Fibroblast of skin of left biceps (primary cell): ENCODE data around the gene NME1.

Experiments
- DNase-seq, 2 experiments: peaks; one replicate each; pipeline ENCODE4 v3.0.0-alpha.2; 2013; ENCODE audit warnings: low read depth in 2 of 2

Gene NME1

DNA sequence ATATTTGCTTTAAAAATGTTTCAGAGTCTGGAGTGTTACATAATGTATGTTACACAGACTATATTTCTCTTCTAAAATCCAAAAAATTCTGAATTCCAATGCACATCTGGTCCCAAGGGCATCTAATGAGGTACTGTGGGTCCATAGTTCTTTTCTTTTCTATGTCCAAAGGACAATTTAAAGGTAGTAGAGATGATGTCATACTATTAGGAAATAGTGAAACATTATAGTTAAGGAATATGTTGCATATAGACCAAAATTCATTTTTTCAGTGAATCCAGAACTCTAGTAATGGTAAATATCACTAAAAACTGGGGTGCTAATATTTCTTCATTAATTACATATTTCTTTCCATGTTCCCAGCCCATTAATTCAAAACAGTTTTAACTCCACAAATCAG lies 35.8 kb downstream of the NME1 start:
- no peak for DNase-seq

GRCh38 chr17:51189628-51190027 lies 36.3 kb downstream of the NME1 start:
- no peak for DNase-seq

- no peak for DNase-seq
Measured at GRCh38 chr17:51191895-51192294, 38.5 kb downstream of the NME1 start.

DNA sequence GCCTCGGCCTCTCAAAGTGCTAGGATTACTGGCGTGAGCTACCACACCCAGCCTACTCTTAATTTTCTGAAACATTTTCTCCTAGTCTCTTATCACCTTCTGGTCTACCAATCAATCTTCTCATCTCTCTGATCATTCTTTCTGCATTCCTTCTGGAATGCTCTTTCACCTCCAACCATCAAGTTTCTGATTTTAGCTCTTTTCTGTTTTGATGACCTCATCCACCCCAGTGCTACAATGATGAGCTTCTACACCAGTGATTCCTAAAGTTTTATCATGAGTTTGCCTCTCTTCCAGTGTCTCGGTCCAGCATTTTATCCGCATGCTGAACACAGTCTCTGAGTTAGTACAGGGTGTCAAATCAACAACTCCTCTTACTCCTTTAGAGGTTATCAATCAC lies 44.4 kb downstream of the NME1 start:
- no peak for DNase-seq

GRCh38 chr17:51200295-51200694 lies 46.9 kb downstream of the NME1 start:
- DNase-seq = no peak

DNA sequence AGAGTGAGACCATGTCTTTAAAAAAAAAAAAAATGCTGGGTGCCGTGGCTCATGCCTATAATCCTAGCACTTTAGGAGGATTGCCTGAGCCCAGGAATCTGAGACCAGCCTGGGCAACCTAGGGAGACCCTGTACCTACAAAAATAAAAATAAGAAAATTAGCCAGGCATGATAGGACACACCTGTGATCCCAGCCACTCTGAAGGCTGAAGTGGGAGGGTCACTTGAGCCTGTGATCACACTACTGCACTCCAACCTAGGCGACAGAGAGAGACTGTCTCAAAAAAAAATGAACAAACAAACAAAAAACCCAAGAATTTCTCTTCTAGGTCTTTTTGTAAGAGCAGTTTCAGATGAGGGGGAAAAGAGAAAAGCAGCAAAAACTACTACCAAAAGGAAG lies 47.5 kb downstream of the NME1 start:
- no peak for DNase-seq

- no peak for DNase-seq
Measured at GRCh38 chr17:51203838-51204237, 50.5 kb downstream of the NME1 start.
